Cardiac atrium fibroblast (primary cell): ENCODE measurements around the gene TMF1. TPM values are rescaled to one million over a fixed set of nuclear protein-coding genes. Genes with fewer than 3 reads are reported as not detected.

Experiments
- total RNA-seq: library from RNA; depleted of rRNA; stranded (reverse); fragments of >200 nt; gene quantifications from 2 replicates; pipeline ENCODE4 v1.2.3, GENCODE V29; 2015

TMF1 gene
- total RNA-seq = 17.7 and 20.9 TPM in 2 replicates

GRCh38 chr3:69051756-69052471, at the start of gene TMF1:
TSS of gene TMF1 (minus strand) at chr3:69052333. CDS start at chr3:69052086, 247 bp downstream.

GRCh38 chr3:69084326-69085167, 32.4 kb upstream of the TMF1 start, which contains the start of gene ARL6IP5:
TSS of gene ARL6IP5 (plus strand) at chr3:69084937. CDS start at chr3:69085048, 111 bp downstream.

DNA sequence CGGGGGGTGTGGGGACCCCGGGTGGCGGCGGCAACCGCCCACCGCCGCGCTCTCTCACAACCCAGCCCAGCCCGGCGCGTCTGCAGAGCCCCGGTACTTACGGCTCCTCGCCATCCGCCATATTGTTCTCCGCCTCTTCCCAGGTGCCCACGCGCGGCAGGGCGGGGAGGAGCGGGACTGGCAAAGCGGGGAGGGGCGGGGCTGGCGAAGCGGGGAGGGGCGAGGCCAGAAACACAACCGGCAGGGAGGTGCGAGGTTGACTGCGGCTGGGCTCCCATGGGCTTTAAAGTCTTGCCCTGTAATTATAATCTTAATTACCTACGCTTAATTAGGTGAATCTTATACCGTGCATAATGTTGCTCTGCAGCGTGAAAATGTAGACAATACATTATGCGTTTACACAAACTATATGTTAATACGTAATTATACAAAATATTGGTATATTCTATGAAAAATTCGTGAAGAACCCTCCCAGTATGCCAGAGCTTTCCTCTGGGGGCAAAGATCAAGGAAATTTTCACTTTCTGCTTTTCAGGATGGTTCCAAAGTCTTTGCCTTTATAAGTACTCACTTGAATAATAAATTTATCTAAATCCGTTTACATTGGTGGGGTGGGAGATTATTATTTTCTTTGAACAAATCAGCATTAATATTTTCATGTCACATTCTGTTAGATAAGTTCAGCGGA, 28.2 kb upstream of the TMF1 start, which contains the start of gene UBA3:
TSS of gene UBA3 (minus strand) at position 133 of the 688 bp plus-strand sequence. CDS start at position 121, 12 bp downstream.

GRCh38 chr3:69013253-69014021, 38.7 kb downstream of the TMF1 start, which contains the start of gene EOGT:
TSS of gene EOGT (minus strand) at chr3:69013684. CDS start at chr3:69009846, 3,838 bp downstream.

Other genes with a start within 250 kb of the TMF1 start
- not detected in 2 replicates for gene TAFA4, start 119.8 kb downstream of the TMF1 start, total RNA-seq
- 30.1 and 30.3 TPM in 2 replicates for gene EOGT, start 38.6 kb downstream of the TMF1 start, total RNA-seq
- gene UBA3, start 28.0 kb upstream of the TMF1 start, total RNA-seq = 46.9 and 50.5 TPM in 2 replicates
- 120 and 150 TPM in 2 replicates for gene ARL6IP5, start 32.6 kb upstream of the TMF1 start, total RNA-seq
- gene LMOD3, start 70.3 kb upstream of the TMF1 start, total RNA-seq = not detected in 2 replicates